Naive thymus-derived CD8-positive, alpha-beta T cell (primary cell): ENCODE results near the gene TMEM63C. TPM values are rescaled to one million over a fixed set of nuclear protein-coding genes. Genes with fewer than 3 reads are reported as not detected.

Source experiments
- ATAC-seq, 2 donors: fragments of 150-1000 bp; cut with Tn5 transposase in 1 of 2; sonication (Bioruptor Pico), chemical (Tn5 transposase) in 1 of 2; 1 replicate in 1 of 2; 2 replicates in 1 of 2; pipeline ENCODE4 v1.10.0; 2021; ENCODE audit warnings: mild to moderate bottlenecking in 2 of 2, moderate library complexity in 2 of 2
- POLR2A ChIA-PET: fragments of 350-600 bp; sonication (Branson Sonifier 250); formaldehyde crosslinking; loops from one replicate; lab custom pipeline; 2021; ENCODE audit warnings: antibody characterized with exemption; lab: Charles Lee
- DNase-seq, 10 donors: peaks; one replicate each; pipeline versions ENCODE4 v3.0.0 to v3.0.0-alpha.2; 2020 to 2022
- H3K27ac Mint-ChIP-seq, 10 donors: one replicate each; pipeline ENCODE4 v1.8.0; 2020 to 2022; ENCODE audit warnings: mild to moderate bottlenecking in 10 of 10, mixed read lengths in 10 of 10, moderate library complexity in 4 of 10, inconsistent platforms in 1 of 10
- H3K27me3 Mint-ChIP-seq, 5 donors: one replicate each; pipeline ENCODE4 v1.8.0; 2021 to 2022; ENCODE audit warnings: mixed read lengths in 5 of 5
- H3K36me3 Mint-ChIP-seq, 3 donors: one replicate each; pipeline ENCODE4 v1.8.0; 2020 to 2022; ENCODE audit warnings: mixed read lengths in 3 of 3, mild to moderate bottlenecking in 2 of 3, inconsistent platforms in 1 of 3
- H3K4me1 Mint-ChIP-seq, 4 donors: one replicate each; pipeline ENCODE4 v1.8.0; 2021 to 2022; ENCODE audit warnings: mixed read lengths in 4 of 4
- H3K4me3 Mint-ChIP-seq, 10 donors: one replicate each; pipeline ENCODE4 v1.8.0; 2020 to 2022; ENCODE audit warnings: mild to moderate bottlenecking in 10 of 10, mixed read lengths in 10 of 10, moderate library complexity in 6 of 10, inconsistent platforms in 1 of 10
- H3K9me3 Mint-ChIP-seq, 9 donors: one replicate each; pipeline ENCODE4 v1.8.0; 2020 to 2022; ENCODE audit warnings: mixed read lengths in 9 of 9, mild to moderate bottlenecking in 3 of 9, inconsistent platforms in 1 of 9, moderate library complexity in 1 of 9
- polyA plus RNA-seq, 3 donors: library from polyadenylated mRNA; unstranded; fragments of 300-500 nt; fragmentation: Illumina TruSeq; gene quantifications; one replicate each; pipeline ENCODE4 v1.2.3, GENCODE V29; 2021
- total RNA-seq, 8 experiments: library from RNA in 2 of 8; stranded (reverse) in 2 of 8; gene quantifications; one replicate each; pipeline ENCODE4 v1.2.3 and lab custom pipeline; 2021 to 2026

TMEM63C gene
- total and polyA plus RNA-seq, 5 experiments from 2014 or later = 0.02 to 0.83 (median 0.75) TPM; not detected in 1

DNA sequence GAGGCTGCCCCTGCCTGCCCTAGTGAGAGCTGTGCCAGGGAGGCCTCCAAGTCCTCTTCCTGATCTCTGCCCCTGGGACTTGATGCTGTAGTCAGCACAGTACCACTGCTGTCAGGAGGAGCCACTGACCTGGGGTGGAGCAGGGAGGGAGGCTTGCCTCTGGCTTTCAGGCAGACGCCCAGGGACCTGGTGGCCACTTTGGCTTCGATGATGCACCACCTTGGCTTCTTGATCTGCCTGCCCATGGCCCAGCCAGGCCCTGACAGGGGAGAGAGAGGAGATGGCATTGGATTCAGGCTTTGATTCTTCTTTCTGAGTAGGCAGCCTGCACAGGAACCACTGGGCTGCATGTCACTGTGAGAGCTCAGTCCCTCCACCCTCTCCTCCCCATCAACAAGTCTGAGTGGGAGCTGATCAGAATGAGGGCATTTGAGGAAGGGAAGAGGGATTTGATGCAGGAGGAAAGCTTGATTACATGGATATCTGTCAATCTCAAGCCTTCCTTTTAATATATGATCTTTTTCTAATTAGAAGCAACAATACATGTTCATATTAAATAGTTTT lies 24.7 kb downstream of the TMEM63C start:
- peaks cover 0 to 4% (median 0%) of the 10 kb centered on the region in 3 donors for H3K36me3 Mint-ChIP-seq
- no peaks in the 10 kb centered on the region for H3K4me1 Mint-ChIP-seq
- H3K27ac Mint-ChIP-seq = no peak overlapping the region
- ATAC-seq = no peak
- peaks cover 2 to 28% (median 12%) of the 10 kb centered on the region in 5 donors for H3K27me3 Mint-ChIP-seq
- DNase-seq = no peak
- peaks cover 0 to 6% (median 0%) of the 10 kb centered on the region in 9 donors for H3K9me3 Mint-ChIP-seq
- no peak overlapping the region for H3K4me3 Mint-ChIP-seq
- POLR2A ChIA-PET = no interaction called here

DNA sequence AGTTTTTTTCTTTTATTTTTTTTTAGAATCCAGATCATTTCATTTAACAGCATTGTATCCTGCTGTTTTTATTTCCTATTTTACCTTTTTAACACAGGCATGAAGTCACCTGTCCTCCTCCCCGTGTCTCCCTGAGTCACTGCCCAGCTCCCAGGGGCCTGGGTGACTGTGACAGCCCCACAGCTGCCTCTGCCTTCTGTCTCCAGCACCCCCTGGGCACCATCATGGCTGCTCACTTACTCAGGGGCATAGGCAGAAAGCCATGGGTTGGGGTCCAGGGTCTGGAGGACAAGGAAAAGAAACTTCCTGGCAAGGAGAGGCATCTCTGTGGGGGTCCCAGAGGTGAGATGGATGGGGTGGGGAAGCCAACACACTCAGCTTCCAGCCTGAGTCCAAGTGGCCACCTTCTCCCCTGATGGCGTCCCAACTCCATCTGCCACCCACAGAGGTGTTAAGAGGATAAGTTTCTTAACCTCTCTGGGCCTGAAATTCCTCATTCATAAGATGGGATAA lies 25.3 kb downstream of the TMEM63C start:
- no peak overlapping the region for H3K4me3 Mint-ChIP-seq
- no peaks in the 10 kb centered on the region for H3K4me1 Mint-ChIP-seq
- H3K27ac Mint-ChIP-seq = no peak overlapping the region
- peaks cover 0 to 6% (median 0%) of the 10 kb centered on the region in 9 donors for H3K9me3 Mint-ChIP-seq
- POLR2A ChIA-PET = no interaction called here
- H3K36me3 Mint-ChIP-seq = peaks cover 0 to 4% (median 0%) of the 10 kb centered on the region in 3 donors
- DNase-seq (no peak), ATAC-seq (no peak)
- H3K27me3 Mint-ChIP-seq = peaks cover 0 to 28% (median 12%) of the 10 kb centered on the region in 5 donors

DNA sequence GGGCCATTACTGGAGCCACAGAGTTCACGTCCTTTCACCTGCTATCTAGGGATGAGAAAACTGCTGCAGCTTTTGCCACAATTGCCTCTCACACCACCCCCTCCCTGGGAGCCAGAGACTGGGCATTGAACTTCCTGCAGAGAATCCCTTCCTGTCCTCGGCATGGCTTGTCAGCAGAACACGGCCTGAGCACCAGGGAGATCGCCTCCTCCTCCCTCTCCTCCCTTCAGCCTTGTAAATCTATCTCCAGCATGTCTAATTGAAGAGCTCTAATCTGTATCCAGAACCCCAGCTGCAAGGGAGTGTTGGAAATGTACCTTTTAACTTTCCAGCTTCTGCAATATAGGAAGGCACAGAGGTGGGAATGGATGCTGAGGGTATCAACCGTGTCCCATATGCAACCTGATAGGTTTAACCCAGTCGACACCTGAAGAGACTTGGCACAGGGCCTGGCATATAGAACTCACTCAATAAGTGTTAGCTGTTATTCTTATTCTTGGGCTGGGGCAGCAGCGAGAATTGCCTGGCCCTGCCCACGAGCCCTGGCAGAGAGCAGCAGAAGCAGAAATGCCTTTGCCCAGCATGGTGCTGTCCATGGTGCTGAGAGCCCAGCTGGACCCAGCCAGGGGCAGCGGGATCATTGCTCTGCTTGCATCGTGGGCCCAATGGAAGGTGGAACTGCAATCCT lies 26.8 kb downstream of the TMEM63C start:
- Mint-ChIP-seq H3K36me3 (peaks cover 0 to 4% (median 0%) of the 10 kb centered on the region in 3 donors), H3K27me3 (peaks cover 5 to 38% (median 9%) of the 10 kb centered on the region in 5 donors), H3K4me3 (no peak overlapping the region), H3K27ac (peak overlapping the region in 1 of 10 donors; percentile 6), H3K4me1 (peaks cover 0 to 1% (median under 1%) of the 10 kb centered on the region in 4 donors), H3K9me3 (peaks cover 0 to 6% (median 0%) of the 10 kb centered on the region in 9 donors)
- DNase-seq (peak in 9 of 10 donors; percentile 23 to 70 (median 46)), ATAC-seq (peak; percentile 29 to 41)
- POLR2A ChIA-PET = no interaction called here

DNA sequence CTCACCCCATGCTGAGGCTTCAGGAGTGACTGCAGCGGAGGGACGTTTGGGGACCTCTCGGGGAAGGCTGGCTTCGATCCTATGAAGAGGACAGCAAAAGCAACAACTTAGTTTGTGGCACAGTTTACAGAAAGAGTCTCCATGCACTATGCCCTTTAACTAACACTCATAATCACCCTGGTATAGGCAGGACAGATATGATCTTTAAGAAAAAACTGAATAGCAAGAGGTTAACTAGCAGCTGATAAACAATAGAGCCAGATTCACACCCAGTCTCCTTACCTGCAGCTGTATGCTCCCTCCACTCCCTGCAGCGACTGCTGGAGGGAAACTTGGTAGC lies 27.4 kb downstream of the TMEM63C start:
- Mint-ChIP-seq H3K4me1 (peaks cover 0 to 3% (median under 1%) of the 10 kb centered on the region in 4 donors), H3K36me3 (peaks cover 0 to 4% (median 0%) of the 10 kb centered on the region in 3 donors), H3K27me3 (peaks cover 7 to 43% (median 11%) of the 10 kb centered on the region in 5 donors), H3K4me3 (no peak overlapping the region), H3K9me3 (peaks cover 0 to 6% (median 0%) of the 10 kb centered on the region in 9 donors), H3K27ac (peak overlapping the region in 1 of 10 donors; percentile 6)
- ATAC-seq = no peak
- no peak for DNase-seq
- POLR2A ChIA-PET = no interaction called here

DNA sequence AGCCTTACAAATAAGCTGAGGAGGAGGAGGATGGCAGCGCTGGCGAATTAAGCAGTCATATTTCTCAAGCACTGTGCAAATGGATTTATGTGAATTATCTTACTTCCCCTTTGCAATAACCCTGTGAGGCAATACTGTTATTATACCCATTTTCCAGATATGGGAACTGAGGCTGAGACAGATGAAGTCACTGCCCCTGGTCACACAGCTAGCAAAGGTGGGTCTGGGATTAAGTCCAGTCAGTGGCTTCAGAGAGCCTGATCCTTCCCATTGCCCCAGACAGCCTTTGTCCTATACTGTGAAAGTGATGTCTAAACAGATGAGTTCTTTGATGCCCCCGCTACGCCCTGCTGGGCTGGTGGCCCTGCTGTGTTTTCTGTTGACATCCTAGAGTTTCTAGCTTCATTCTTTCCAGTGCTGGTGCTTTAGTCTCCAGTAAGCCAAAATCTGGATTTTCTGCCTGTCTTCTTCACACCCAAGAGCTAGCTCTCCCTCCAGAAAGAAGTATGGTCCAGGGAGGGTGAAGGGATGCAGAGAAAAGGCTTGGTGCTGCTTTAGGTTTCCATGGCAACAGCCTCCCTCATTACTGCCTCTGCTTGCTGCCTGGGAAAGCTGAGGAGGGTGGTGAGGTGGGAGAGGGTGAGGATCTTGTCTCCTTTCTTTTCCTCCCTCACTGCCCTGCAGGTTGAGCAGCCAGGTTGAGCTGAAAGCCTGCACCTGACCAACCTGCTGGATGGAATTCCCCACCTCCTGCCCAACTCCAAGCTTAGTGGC lies 30.7 kb downstream of the TMEM63C start:
- Mint-ChIP-seq H3K27me3 (peaks cover 15 to 76% (median 31%) of the 10 kb centered on the region in 5 donors), H3K4me1 (peaks cover 0 to 3% (median under 1%) of the 10 kb centered on the region in 4 donors), H3K4me3 (no peak overlapping the region), H3K9me3 (peaks cover 0 to 4% (median 0%) of the 10 kb centered on the region in 9 donors), H3K27ac (no peak overlapping the region), H3K36me3 (no peaks in the 10 kb centered on the region)
- no peak for ATAC-seq
- POLR2A ChIA-PET = no interaction called here
- DNase-seq = no peak

DNA sequence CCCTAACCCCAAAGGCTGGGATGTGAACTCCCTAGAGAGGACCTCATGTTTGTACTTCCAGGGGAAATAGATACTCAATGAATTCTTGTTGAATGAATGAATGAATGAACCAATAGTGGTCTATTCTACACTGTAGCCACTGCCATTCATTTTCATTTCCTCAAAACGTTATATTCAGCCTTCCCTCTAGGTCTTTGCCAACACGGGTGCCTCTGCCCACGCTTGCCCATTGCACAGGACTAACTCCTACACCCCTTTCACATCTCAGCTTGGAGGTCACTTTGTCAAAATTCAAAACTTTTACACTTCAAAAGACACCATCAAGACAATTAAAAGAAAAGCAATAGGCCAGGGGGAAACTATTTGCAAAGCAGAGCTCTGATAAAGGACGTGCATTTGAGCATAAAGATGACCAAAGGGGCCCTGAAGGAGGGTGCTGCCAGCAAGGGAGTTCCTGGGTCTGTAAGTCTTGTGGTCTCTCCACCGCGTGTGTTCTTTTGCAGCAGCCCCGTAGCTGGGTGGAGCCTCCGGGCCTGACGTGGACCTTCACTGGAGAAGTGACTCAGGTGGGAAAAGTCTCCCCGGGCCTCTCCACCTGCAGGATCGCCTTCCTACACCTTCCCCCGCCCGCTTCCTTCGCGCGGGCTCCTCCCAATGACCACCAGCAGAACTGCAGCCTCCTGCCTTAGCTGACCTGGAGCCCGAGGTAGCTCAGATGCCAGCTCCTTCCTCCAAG lies 31.5 kb downstream of the TMEM63C start:
- ATAC-seq = no peak
- POLR2A ChIA-PET = no interaction called here
- Mint-ChIP-seq H3K4me3 (no peak overlapping the region), H3K9me3 (peaks cover 0 to 4% (median 0%) of the 10 kb centered on the region in 9 donors), H3K4me1 (peaks cover 0 to 3% (median under 1%) of the 10 kb centered on the region in 4 donors), H3K27me3 (peaks cover 12 to 71% (median 36%) of the 10 kb centered on the region in 5 donors), H3K36me3 (no peaks in the 10 kb centered on the region), H3K27ac (no peak overlapping the region)
- no peak for DNase-seq

DNA sequence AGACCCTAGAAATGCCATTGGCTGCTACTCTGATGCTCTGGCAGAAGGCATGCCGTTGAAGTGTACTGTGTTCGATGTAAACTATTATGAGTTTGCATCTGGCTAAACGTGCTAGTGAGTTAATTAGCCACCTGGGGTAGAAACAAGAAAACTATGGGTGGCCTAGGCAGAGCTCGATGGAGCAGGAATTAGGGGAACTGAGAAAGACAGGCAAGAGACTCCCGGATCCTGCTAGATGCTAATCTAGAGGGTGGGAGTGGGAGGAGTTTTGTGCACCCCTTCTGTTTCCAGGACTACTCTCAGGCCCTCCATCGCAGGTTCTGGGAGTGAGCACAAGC lies 32.0 kb downstream of the TMEM63C start:
- POLR2A ChIA-PET = no interaction called here
- DNase-seq = no peak
- ATAC-seq = no peak
- Mint-ChIP-seq H3K27me3 (peaks cover 12 to 66% (median 35%) of the 10 kb centered on the region in 5 donors), H3K36me3 (no peaks in the 10 kb centered on the region), H3K9me3 (peaks cover 0 to 4% (median 0%) of the 10 kb centered on the region in 9 donors), H3K4me1 (peaks cover 0 to 3% (median under 1%) of the 10 kb centered on the region in 4 donors), H3K27ac (no peak overlapping the region), H3K4me3 (no peak overlapping the region)

DNA sequence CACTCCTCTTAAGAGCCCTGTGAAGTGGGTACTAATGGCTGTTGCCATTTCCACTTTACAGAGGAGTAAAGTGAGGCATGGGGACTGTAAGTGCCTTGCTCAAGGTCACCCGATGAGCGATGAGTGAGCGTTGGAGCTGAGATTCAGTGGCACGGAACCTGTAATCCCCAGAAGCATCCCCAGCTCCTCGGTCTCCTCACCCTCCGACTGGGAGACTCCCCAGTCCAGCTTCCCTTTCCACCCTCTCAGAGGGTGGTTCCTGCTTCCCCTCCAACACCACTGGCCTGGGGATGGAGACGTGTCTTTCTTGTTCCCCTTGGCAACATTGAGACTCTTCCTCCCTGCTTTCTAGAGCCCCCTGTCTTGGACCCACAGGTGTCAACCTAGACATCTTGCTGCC lies 32.6 kb downstream of the TMEM63C start:
- ATAC-seq (no peak), DNase-seq (no peak)
- peaks cover 0 to 4% (median 0%) of the 10 kb centered on the region in 9 donors for H3K9me3 Mint-ChIP-seq
- H3K4me3 Mint-ChIP-seq = no peak overlapping the region
- H3K4me1 Mint-ChIP-seq = peaks cover 0 to 3% (median under 1%) of the 10 kb centered on the region in 4 donors
- POLR2A ChIA-PET = no interaction called here
- no peak overlapping the region for H3K27ac Mint-ChIP-seq
- no peaks in the 10 kb centered on the region for H3K36me3 Mint-ChIP-seq
- peaks cover 12 to 60% (median 35%) of the 10 kb centered on the region in 5 donors for H3K27me3 Mint-ChIP-seq

DNA sequence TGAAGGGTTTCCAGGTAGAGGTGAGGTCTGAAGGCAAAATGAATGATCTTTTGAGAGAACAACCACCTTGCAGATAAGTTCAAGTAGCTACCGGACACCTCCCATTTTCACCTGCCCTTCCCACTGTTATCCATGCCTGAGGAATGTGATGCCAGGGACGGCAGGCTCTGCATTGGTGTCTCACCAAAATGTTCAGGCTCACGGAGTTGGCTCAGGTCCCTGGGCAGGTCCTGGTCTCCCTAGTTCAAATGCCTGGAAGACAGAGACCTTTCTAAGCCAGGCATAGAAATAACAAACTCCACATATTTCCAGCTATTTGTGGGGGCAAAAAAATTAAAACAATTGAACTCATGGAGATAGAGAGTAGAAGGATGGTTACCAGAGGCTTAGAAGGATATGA lies 36.0 kb downstream of the TMEM63C start:
- H3K9me3 Mint-ChIP-seq = peaks cover 0 to 6% (median 0%) of the 10 kb centered on the region in 9 donors
- no peak overlapping the region for H3K27ac Mint-ChIP-seq
- no peak for DNase-seq
- no peak overlapping the region for H3K4me3 Mint-ChIP-seq
- POLR2A ChIA-PET = no interaction called here
- ATAC-seq = no peak
- H3K27me3 Mint-ChIP-seq = peaks cover 12 to 55% (median 35%) of the 10 kb centered on the region in 5 donors
- no peaks in the 10 kb centered on the region for H3K36me3 Mint-ChIP-seq
- H3K4me1 Mint-ChIP-seq = peaks cover 3 to 6% (median 5%) of the 10 kb centered on the region in 4 donors

DNA sequence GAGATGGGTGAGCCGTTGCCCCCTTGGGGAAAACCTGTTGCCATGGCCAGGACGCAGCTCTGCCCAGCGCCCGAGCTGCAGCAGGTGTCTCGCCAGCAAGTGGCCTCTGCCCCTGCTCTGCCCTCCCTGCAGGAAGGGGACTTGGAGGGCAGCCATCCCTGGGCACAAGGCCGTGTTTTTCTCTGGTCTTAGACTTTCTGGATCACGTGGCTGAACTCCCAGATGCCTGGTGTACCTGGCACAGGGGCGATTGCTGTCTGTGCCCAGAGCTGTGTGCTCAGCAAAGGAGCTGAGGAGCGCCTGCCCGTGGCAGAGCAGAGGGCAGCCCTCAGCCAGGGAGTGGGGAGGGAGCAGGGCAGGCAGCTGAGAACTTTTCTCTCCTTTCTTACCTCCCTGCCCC lies 38.0 kb downstream of the TMEM63C start:
- peaks cover 0 to 6% (median 4%) of the 10 kb centered on the region in 4 donors for H3K4me1 Mint-ChIP-seq
- POLR2A ChIA-PET = no interaction called here
- no peak overlapping the region for H3K4me3 Mint-ChIP-seq
- no peaks in the 10 kb centered on the region for H3K36me3 Mint-ChIP-seq
- H3K27ac Mint-ChIP-seq = no peak overlapping the region
- DNase-seq (no peak), ATAC-seq (no peak)
- H3K27me3 Mint-ChIP-seq = peaks cover 12 to 42% (median 24%) of the 10 kb centered on the region in 5 donors
- peaks cover 0 to 6% (median 0%) of the 10 kb centered on the region in 9 donors for H3K9me3 Mint-ChIP-seq

DNA sequence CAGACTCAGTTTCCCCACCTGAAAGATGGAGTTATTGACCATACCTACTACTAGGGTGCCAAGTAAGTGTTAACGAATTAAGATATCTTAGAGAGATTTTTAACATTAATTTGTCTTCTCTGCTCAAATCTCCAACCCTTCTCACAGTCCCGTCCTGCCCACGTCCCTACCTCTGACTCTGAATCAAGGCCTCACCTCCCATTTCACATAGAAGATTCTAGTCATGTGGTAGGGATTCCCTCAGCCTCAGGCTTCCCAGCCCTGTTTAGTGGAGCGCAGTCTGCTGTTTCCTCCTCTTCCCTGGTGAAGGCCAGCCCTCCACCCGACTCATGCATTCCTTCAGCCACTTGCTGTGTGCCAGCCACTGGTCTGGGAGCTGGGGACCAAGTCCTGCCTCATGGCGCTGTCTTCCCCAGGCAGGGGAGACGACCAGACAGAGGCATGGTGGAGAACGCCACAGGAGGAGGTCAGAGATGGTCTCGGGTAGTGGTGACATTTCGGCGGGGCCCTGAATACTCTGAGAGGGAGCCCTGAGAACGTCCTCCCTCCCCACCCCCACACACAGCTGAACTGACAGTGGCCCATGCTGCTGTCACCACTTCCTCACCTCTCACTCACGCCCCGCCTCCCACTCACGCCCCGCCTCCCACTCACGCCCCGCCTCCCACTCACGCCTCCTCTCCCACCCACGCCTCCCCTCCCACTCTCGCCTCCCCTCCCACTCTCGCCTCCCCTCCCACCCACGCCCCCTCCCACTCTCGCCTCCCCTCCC lies 38.8 kb downstream of the TMEM63C start:
- Mint-ChIP-seq H3K9me3 (peaks cover 0 to 6% (median 0%) of the 10 kb centered on the region in 9 donors), H3K36me3 (no peaks in the 10 kb centered on the region), H3K27me3 (peaks cover 7 to 33% (median 17%) of the 10 kb centered on the region in 5 donors), H3K4me1 (peaks cover 0 to 6% (median 4%) of the 10 kb centered on the region in 4 donors), H3K4me3 (no peak overlapping the region), H3K27ac (no peak overlapping the region)
- ATAC-seq (no peak), DNase-seq (no peak)
- POLR2A ChIA-PET = no interaction called here
